BLaER1 treated with 17β-estradiol and CSF1 and Interleukin-3, amounts not matched to agents 10 nM and 100 nM (cell line): ENCODE results near the gene THNSL1.

Source experiments
- H3K27ac ChIP-seq, 11 experiments: shearing (Covaris generic); formaldehyde crosslinking; 2 replicates each; pipeline ENCODE4 v1.8.1; 2022
- H3K27me3 ChIP-seq, 11 experiments: shearing (Covaris generic); formaldehyde crosslinking; 2 replicates each; pipeline ENCODE4 v1.8.1; 2022
- H3K36me3 ChIP-seq, 11 experiments: shearing (Covaris generic); formaldehyde crosslinking; 2 replicates each; pipeline ENCODE4 v1.8.1; 2022
- H3K4me1 ChIP-seq, 10 experiments: shearing (Covaris generic); formaldehyde crosslinking; 2 replicates each; pipeline ENCODE4 v1.8.1; 2022
- H3K4me2 ChIP-seq, 11 experiments: shearing (Covaris generic); formaldehyde crosslinking; 2 replicates each; pipeline ENCODE4 v1.8.1; 2022
- H3K4me3 ChIP-seq, 10 experiments: shearing (Covaris generic); formaldehyde crosslinking; 2 replicates each; pipeline ENCODE4 v1.8.1; 2022
- H3K9ac ChIP-seq, 11 experiments: shearing (Covaris generic); formaldehyde crosslinking; 2 replicates each; pipeline ENCODE4 v1.8.1; 2022
- H3K9me3 ChIP-seq, 11 experiments: shearing (Covaris generic); formaldehyde crosslinking; replicated peaks in 1 of 11; 2 replicates each; pipeline ENCODE4 v1.8.1; 2022
- H4K20me1 ChIP-seq, 11 experiments: shearing (Covaris generic); formaldehyde crosslinking; 2 replicates each; pipeline ENCODE4 v1.8.1; 2022
- Cebpa-rat ChIP-seq, 11 experiments: shearing (Covaris generic); IDR thresholded peaks; 2 replicates each; pipeline ENCODE4 v1.8.1; 2022

The THNSL1 gene

DNA sequence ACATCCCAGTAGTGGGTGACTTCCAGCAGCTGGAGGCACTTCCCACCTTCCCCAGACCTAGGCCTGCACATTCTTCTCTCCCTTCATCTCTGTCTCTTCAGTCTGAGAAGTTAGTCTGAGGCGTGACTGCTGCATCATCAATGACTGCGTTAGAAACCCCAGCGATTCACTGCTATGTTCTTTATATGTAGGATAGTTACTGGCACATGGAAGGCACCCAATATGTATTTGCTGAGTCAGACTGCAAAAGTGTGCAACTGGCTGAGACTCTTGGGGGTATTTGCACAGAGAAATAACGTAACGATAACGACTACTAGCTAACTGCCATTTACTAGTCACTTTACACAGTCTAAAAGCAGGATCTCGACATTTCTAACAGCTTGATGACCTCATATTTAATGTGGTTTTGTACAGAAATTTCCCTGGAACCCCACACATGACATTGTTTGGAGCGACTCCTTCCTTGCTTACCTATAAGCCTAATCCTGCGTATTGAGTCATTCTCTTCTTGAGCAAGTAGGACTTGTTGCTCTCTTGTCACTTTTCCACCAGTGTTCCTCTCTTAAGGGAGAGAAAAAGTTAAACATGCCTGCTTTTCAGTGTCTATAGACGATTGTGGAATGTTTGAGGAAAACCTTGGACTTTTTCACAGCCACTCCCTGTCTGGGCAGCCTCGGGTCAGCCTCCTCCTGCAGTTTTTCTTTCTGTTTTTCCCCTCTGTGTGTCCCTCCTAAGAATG is 45.5 kb downstream of the THNSL1 start:
- no peak overlapping the region for H3K27ac ChIP-seq
- TF ChIP-seq Cebpa-rat (IDR thresholded peaks at IDR 0.05) = no peak

DNA sequence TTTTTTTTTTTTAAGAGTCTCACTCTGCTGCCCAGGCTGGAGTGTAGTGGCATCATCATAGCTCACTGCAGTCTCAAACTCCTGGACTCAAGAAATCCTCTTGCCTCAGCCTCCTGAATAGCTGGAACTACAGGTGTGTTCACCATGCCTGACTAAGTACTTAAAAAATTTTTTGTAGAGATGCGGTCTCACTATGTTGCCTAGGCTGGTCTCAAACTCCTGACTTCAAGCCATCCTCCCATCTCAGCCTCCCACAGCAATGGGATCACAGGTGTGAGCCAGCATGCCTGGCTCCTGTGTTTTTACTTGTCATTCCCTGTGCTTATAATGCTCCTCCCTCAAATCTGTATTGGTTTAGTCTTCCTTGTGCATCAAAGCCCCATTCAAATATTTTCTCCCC is 46.7 kb downstream of the THNSL1 start:
- Histone ChIP-seq H3K27ac (no peak overlapping the region), H3K36me3 (no peaks in the 10 kb centered on the region), H3K9me3 (peaks cover 0 to 5% (median 0%) of the 10 kb centered on the region in 11 experiments; a peak in 1 of 22 replicates), H4K20me1 (no peaks in the 10 kb centered on the region), H3K27me3 (no peaks in the 10 kb centered on the region), H3K4me1 (no peaks in the 10 kb centered on the region; a peak in 1 of 20 replicates), H3K9ac (no peak overlapping the region), H3K4me3 (no peak overlapping the region), H3K4me2 (no peak overlapping the region)
- TF ChIP-seq Cebpa-rat (IDR thresholded peaks at IDR 0.05) = no peak

More for the DNA sequence above, 45.5 kb downstream of the THNSL1 start:
- Histone ChIP-seq H4K20me1 (no peaks in the 10 kb centered on the region), H3K4me2 (no peak overlapping the region), H3K4me3 (no peak overlapping the region), H3K4me1 (no peaks in the 10 kb centered on the region; a peak in 1 of 20 replicates), H3K36me3 (no peaks in the 10 kb centered on the region), H3K27me3 (no peaks in the 10 kb centered on the region), H3K9me3 (peaks cover 0 to 5% (median 0%) of the 10 kb centered on the region in 11 experiments; a peak in 1 of 22 replicates), H3K9ac (no peak overlapping the region)

DNA sequence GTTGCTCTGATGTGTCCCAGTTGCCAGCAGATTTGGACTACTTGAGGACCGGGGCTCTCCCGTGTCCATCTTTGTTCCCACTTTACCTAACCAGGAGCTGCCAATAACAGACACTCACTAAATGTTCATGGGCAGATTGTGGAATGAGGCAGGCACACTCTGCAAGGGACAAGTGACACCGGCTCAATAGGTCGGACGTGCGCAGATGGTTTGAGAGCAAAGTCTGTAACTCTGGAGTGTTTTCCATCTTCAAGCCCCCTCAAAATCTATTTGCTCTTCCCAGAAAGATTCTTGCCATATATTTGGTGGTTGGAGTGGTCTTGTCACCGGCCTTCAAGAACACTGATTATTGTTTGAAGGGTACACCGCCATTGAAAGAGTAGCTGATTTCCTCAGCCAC is 47.2 kb downstream of the THNSL1 start:
- H3K27me3 ChIP-seq = no peaks in the 10 kb centered on the region
- H3K9ac ChIP-seq = no peak overlapping the region
- H3K9me3 ChIP-seq = peaks cover 0 to 5% (median 0%) of the 10 kb centered on the region in 11 experiments; a peak in 1 of 22 replicates
- no peak for TF ChIP-seq Cebpa-rat (IDR thresholded peaks at IDR 0.05)
- H3K4me1 ChIP-seq = no peaks in the 10 kb centered on the region; a peak in 1 of 20 replicates
- H3K4me3 ChIP-seq = no peak overlapping the region
- no peaks in the 10 kb centered on the region for H4K20me1 ChIP-seq
- no peak overlapping the region for H3K27ac ChIP-seq
- H3K36me3 ChIP-seq = no peaks in the 10 kb centered on the region
- no peak overlapping the region for H3K4me2 ChIP-seq

DNA sequence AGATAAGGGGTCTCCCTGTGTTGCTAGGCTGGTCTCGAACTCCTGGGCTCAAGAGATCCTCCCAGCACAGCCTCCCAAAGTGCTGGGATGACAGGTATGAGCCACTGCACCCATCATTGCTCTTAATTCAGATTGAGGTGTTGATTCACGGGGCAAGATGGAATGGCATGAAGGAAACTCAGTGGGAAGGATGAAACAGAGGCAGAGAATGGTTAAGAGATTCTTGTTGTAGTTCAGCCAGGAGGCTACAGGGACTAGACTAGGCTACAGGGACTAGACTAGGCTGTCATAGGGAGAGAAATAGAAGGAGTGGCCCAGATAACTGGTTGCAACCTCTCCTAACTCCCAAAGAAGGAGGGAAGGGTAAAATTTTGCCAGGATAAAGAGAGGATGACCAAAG is 48.0 kb downstream of the THNSL1 start:
- H3K4me2 ChIP-seq = no peak overlapping the region
- H3K27me3 ChIP-seq = no peaks in the 10 kb centered on the region
- H3K4me3 ChIP-seq = no peak overlapping the region
- H3K9me3 ChIP-seq = peaks cover 0 to 5% (median 0%) of the 10 kb centered on the region in 11 experiments; a peak in 1 of 22 replicates
- no peak overlapping the region for H3K9ac ChIP-seq
- H3K36me3 ChIP-seq = no peaks in the 10 kb centered on the region
- no peaks in the 10 kb centered on the region; a peak in 1 of 20 replicates for H3K4me1 ChIP-seq
- no peak for TF ChIP-seq Cebpa-rat (IDR thresholded peaks at IDR 0.05)
- no peak overlapping the region for H3K27ac ChIP-seq
- no peaks in the 10 kb centered on the region for H4K20me1 ChIP-seq

DNA sequence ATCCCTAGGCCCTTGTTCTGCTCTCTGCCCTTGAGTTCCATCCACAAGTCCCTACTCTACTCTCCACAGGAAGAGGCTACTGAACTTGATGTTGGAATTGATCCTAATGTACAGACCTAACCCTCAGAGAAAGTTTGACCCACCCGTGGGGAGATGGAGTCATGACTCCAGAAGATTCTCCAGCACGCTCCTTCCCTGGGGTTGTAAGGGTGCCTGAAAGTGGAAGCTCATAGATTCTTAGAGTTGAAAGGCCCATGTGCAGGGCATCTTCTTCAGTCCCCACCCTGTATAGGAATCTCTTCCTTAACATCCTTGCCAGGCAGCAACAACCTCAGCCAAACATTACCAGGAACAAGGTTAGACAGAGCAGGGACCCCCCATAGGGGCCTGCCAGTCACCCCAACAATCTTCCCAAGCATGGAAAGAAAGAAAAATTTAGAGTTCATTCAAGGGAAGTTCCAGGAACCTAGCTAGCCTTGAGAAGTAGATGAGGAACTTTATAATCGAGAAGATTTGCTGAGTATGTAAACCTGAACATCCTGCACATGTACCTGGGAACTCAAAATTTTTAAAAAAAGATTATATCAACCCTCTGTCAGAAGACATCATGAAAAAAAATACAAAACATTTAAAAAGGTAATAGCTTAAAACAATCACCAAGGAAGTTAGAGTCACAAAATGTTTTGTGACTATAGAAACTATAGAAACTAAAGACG is 49.5 kb downstream of the THNSL1 start:
- H3K27me3 ChIP-seq = no peaks in the 10 kb centered on the region

DNA sequence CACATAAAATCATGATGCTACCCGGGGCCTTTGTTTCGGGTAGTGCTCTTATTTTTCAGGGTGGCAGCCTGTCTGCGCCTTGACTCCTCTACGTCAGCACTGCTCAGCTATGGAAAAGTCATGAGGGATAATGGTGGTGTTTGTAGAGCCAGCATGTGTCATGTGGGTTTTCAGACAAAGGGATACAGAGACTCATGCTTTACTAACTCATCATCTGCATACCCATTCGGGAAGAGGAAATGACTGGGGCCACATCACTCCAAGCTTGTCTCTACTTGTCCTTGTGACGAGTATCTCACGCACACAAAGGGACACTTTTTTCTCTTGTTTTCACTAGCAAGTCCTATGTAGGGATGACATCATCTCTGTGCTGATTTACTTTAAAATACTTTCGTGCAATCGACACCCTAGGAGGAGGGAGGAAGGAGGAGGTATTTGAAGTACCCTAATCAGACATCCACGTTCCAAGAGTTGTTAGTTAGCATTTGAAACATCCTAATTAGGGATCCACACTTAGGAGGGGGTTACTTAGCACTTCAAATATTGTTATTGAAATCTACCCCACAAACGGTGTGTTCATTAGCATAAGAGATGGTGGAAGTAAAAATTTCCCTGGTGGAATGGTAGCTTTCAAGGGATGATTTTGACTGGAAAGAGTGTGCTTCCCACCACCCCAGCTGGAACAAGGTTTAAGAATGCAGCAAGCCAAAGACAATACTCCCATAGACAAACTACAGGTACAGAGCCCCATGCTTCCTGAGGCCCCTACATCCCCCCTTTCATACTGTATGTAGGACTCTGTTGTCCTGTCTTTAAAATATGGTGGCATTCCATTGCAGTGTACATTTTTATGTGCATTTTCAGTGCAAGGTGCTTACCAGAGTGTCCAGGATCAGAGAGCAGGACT is 52.0 kb downstream of the THNSL1 start:
- no peaks in the 10 kb centered on the region for H4K20me1 ChIP-seq
- no peak overlapping the region for H3K9ac ChIP-seq
- H3K36me3 ChIP-seq = no peaks in the 10 kb centered on the region
- no peak for TF ChIP-seq Cebpa-rat (IDR thresholded peaks at IDR 0.05)
- peaks cover 0 to 5% (median 0%) of the 10 kb centered on the region in 11 experiments; a peak in 1 of 22 replicates for H3K9me3 ChIP-seq
- H3K27ac ChIP-seq = no peak overlapping the region
- no peaks in the 10 kb centered on the region for H3K4me1 ChIP-seq
- H3K27me3 ChIP-seq = no peaks in the 10 kb centered on the region
- no peak overlapping the region for H3K4me3 ChIP-seq
- H3K4me2 ChIP-seq = no peak overlapping the region

More for the DNA sequence above, 49.5 kb downstream of the THNSL1 start:
- Histone ChIP-seq H3K27ac (no peak overlapping the region), H3K9me3 (peaks cover 0 to 5% (median 0%) of the 10 kb centered on the region in 11 experiments; a peak in 1 of 22 replicates), H3K9ac (no peak overlapping the region), H3K36me3 (no peaks in the 10 kb centered on the region), H3K4me2 (no peak overlapping the region), H3K4me3 (no peak overlapping the region), H3K4me1 (no peaks in the 10 kb centered on the region; a peak in 1 of 20 replicates), H4K20me1 (no peaks in the 10 kb centered on the region)
- TF ChIP-seq Cebpa-rat (IDR thresholded peaks at IDR 0.05) = no peak

DNA sequence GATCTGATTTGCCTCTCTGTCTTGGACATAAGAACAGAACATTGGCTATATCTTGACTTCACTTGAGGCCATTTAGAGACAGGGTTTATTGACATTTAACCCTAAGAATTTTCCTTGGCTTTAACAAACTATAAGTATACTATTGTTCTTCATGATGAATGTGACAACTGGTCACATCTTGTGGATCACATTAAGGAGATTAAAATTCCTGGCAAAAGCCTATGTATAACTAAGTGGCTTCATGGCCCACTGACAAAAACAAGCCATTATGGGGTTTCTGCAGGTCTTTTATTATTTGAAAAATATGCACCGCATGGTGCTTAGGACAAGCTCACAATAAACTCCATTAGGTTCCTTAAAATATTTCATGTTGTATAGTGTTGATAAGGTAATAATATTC is 54.8 kb downstream of the THNSL1 start:
- no peaks in the 10 kb centered on the region for H3K27me3 ChIP-seq

DNA sequence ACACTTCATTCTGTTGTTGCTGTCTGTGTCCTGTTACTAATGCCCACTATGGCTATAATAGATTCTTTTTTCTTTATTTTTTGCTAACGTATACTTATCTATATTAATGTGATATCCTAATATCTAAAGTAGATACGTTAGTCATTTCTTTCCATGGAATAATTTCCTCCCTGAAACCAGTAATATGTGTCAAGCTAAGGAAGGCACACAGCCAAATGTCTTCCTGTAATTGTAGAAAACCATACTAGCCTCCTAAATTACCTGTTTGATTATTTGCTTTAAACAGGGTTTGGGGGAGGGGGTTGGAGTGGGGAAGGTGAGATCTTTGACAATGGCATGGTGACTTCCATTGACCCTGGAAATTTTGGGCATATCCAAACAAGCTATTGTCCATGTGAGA is 56.4 kb downstream of the THNSL1 start:
- no peak overlapping the region for H3K27ac ChIP-seq
- no peaks in the 10 kb centered on the region for H3K4me1 ChIP-seq
- H3K36me3 ChIP-seq = no peaks in the 10 kb centered on the region
- no peak overlapping the region for H3K9ac ChIP-seq
- H3K27me3 ChIP-seq = no peaks in the 10 kb centered on the region
- H3K4me3 ChIP-seq = no peak overlapping the region
- no peak for TF ChIP-seq Cebpa-rat (IDR thresholded peaks at IDR 0.05)
- no peaks in the 10 kb centered on the region for H4K20me1 ChIP-seq
- H3K9me3 ChIP-seq = no peaks in the 10 kb centered on the region
- no peak overlapping the region for H3K4me2 ChIP-seq

More for the DNA sequence above, 54.8 kb downstream of the THNSL1 start:
- Histone ChIP-seq H3K4me1 (no peaks in the 10 kb centered on the region), H3K27ac (no peak overlapping the region), H3K4me2 (no peak overlapping the region), H3K4me3 (no peak overlapping the region), H4K20me1 (no peaks in the 10 kb centered on the region), H3K9ac (no peak overlapping the region), H3K9me3 (no peaks in the 10 kb centered on the region), H3K36me3 (no peaks in the 10 kb centered on the region)
- no peak for TF ChIP-seq Cebpa-rat (IDR thresholded peaks at IDR 0.05)

DNA sequence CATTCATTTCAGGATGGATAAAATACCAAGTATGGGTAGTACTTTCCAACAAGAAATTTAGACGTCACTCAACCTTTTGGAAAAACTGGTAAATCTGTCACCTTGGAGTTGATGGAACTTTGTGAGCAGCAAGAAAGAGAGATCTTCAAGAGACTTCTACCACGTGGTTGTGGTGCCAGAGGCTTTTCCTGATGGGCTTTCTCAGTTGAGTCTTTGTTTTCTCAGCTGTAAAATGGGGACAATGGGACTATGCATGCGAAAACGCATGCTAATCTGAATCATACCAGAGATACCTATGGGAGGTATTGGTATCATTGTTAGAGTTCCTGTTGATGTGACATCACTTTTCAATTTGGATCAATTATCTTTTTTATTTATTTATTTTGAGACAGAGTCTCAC is 59.4 kb downstream of the THNSL1 start:
- Histone ChIP-seq H3K27me3 (no peaks in the 10 kb centered on the region), H3K9me3 (no peaks in the 10 kb centered on the region), H3K4me3 (no peak overlapping the region), H4K20me1 (no peaks in the 10 kb centered on the region), H3K27ac (no peak overlapping the region), H3K36me3 (no peaks in the 10 kb centered on the region), H3K4me2 (no peak overlapping the region), H3K9ac (no peak overlapping the region), H3K4me1 (0 out of 20 replicates have a peak, but pooled peaks cover 0 to 3% (median 0%) of the 10 kb centered on the region in 10 experiments)
- no peak for TF ChIP-seq Cebpa-rat (IDR thresholded peaks at IDR 0.05)
